PC-9 (cell line): ENCODE data around the gene MIB1. TPM values are rescaled to one million over a fixed set of nuclear protein-coding genes. Genes with fewer than 3 reads are reported as not detected.

ENCODE experiments used
- BruUV-seq: library from RNA; stranded (reverse); fragments of 400-500 nt; replicated peaks from 2 replicates; lab custom pipeline; 2021; lab: Mats Ljungman, UMichigan
- CTCF ChIA-PET: fragments of 300-600 bp; sonication (Branson Sonifier 250); formaldehyde crosslinking; loops from one replicate; lab custom pipeline; 2022; ENCODE audit warnings: antibody characterized with exemption; lab: Charles Lee
- POLR2A ChIA-PET: fragments of 300-600 bp; sonication (Branson Sonifier 250); formaldehyde crosslinking; loops from one replicate; lab custom pipeline; 2022; ENCODE audit warnings: antibody characterized with exemption; ENCODE audit not compliant: unreplicated experiment; lab: Charles Lee
- DNase-seq, 2 experiments: peaks; one replicate each; pipeline versions ENCODE4 v3.0.0 to v3.0.0-alpha.2; 2015 to 2022; ENCODE audit warnings: mixed read lengths in 1 of 2
- H2AFZ ChIP-seq: fragments of 200-600 bp; sonication (generic); 2 replicates; pipeline ENCODE4 v1.8.1; 2017; ENCODE audit warnings: antibody characterized with exemption
- H3F3A ChIP-seq: fragments of 200-600 bp; sonication (generic); 2 replicates; pipeline ENCODE4 v1.8.1; 2017; ENCODE audit warnings: antibody characterized with exemption, mild to moderate bottlenecking, low read depth; ENCODE audit not compliant: insufficient read depth
- H3K27ac ChIP-seq: fragments of 200-600 bp; sonication (generic); 2 replicates; pipeline ENCODE4 v1.6.1; 2016; ENCODE audit warnings: mixed run types
- H3K27me3 ChIP-seq: fragments of 200-600 bp; sonication (generic); 2 replicates; pipeline ENCODE4 v1.6.1; 2016; ENCODE audit warnings: low read depth, mixed run types; ENCODE audit not compliant: insufficient read depth
- H3K36me3 ChIP-seq: fragments of 200-600 bp; sonication (generic); 2 replicates; pipeline ENCODE4 v1.6.1; 2016; ENCODE audit warnings: low read depth, mixed run types
- H3K4me1 ChIP-seq: fragments of 200-600 bp; sonication (generic); replicated peaks from 2 replicates; pipeline ENCODE4 v1.6.1; 2016; ENCODE audit warnings: mixed run types; ENCODE audit not compliant: insufficient read depth
- H3K4me2 ChIP-seq: fragments of 200-600 bp; sonication (generic); 2 replicates; pipeline ENCODE4 v1.6.1; 2017; ENCODE audit warnings: mixed run types
- H3K4me3 ChIP-seq: fragments of 200-600 bp; sonication (generic); 2 replicates; pipeline ENCODE4 v1.6.1; 2016; ENCODE audit warnings: mixed run types
- H3K79me2 ChIP-seq: fragments of 200-600 bp; sonication (generic); 2 replicates; pipeline ENCODE4 v1.6.1; 2017; ENCODE audit warnings: low read depth, mixed run types
- H3K9me2 ChIP-seq: fragments of 200-600 bp; sonication (generic); 2 replicates; pipeline ENCODE4 v1.8.1; 2017; ENCODE audit warnings: mild to moderate bottlenecking; ENCODE audit not compliant: insufficient read depth
- H3K9me3 ChIP-seq: fragments of 200-600 bp; sonication (generic); 2 replicates; pipeline ENCODE4 v1.8.1; 2016; ENCODE audit warnings: low read depth; ENCODE audit not compliant: insufficient read depth
- H4K20me1 ChIP-seq: fragments of 200-600 bp; sonication (generic); 2 replicates; pipeline ENCODE4 v1.8.1; 2017; ENCODE audit not compliant: insufficient read depth
- EZH2 ChIP-seq: fragments of 200-600 bp; sonication (generic); IDR thresholded peaks from 2 replicates; pipeline ENCODE4 v1.8.0; 2017; ENCODE audit warnings: antibody characterized with exemption, low read depth
- intact Hi-C: fragments of 100-400 bp; cut with micrococcal nuclease; formaldehyde crosslinking; loops from one replicate; pipeline ENCODE4 v1.10.0; 2022; ENCODE audit not compliant: unreplicated experiment
- total RNA-seq: library from RNA; stranded (reverse); gene quantifications from 2 replicates; pipeline ENCODE4 v1.2.3, GENCODE V29; 2021
- TF ChIP-seq, protein P1 (sequence below): fragments of 200-600 bp; sonication (generic); conservative IDR thresholded peaks from 2 replicates; pipeline ENCODE4 v1.6.1; 2017; ENCODE audit warnings: mixed run types, antibody characterized with exemption, mild to moderate bottlenecking, moderate library complexity

MIB1 gene
- total RNA-seq, 1 experiment from 2014 or later = 40.1 TPM

DNA sequence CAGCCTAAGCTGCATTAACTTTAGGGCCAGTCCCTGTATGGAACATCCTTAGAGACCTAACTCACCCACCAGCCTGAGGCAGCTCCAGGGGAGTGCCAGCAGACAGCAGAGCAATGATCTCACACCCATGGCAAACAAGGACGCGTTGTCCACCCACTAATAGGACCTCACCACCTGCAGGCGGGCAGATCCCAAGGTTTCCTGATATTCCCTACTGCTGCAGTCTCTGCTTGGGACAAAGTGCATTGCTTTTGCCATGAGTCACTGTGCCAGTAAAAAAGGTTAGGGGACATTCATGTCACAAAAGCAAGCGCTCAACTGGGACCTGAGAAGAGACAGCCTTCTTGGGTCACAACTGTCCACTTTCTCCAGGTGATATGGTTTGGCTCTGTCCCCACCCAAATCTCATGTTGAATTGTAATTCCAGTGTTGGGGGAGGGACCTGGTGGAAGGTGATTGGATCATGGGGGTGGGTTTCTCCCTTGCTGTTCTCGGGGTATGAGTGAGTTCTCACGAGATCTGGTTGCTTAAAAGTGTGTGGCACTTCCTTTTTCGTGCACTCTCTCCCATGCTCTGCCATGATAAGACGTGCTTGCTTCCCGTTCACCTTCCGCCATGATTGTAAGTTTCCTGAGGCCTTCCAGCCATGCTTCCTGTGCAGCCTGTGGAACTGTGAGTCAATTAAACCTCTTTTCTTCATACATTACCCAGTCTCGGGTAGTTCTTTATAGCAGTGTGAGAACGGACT lies 160.2 kb downstream of the MIB1 start:
- no peaks in the 10 kb centered on the region for H3F3A ChIP-seq
- H3K27ac ChIP-seq = no peak overlapping the region
- no peak overlapping the region for H3K4me3 ChIP-seq
- no TSS peak for BruUV-seq
- no peaks in the 10 kb centered on the region for H3K27me3 ChIP-seq
- ChIA-PET POLR2A (no interaction called here), CTCF (no interaction called here)
- H3K36me3 ChIP-seq = no peaks in the 10 kb centered on the region
- no peaks in the 10 kb centered on the region for H3K9me2 ChIP-seq
- H3K4me1 ChIP-seq = no peaks in the 10 kb centered on the region
- no peak overlapping the region for H3K4me2 ChIP-seq
- no peaks in the 10 kb centered on the region for H3K9me3 ChIP-seq
- H3K79me2 ChIP-seq = no peaks in the 10 kb centered on the region
- no peak overlapping the region for H2AFZ ChIP-seq
- no peak for DNase-seq
- intact Hi-C loops = no loop called here
- H4K20me1 ChIP-seq = no peaks in the 10 kb centered on the region
- no peak for TF ChIP-seq EZH2
- TF ChIP-seq, protein P1, sequence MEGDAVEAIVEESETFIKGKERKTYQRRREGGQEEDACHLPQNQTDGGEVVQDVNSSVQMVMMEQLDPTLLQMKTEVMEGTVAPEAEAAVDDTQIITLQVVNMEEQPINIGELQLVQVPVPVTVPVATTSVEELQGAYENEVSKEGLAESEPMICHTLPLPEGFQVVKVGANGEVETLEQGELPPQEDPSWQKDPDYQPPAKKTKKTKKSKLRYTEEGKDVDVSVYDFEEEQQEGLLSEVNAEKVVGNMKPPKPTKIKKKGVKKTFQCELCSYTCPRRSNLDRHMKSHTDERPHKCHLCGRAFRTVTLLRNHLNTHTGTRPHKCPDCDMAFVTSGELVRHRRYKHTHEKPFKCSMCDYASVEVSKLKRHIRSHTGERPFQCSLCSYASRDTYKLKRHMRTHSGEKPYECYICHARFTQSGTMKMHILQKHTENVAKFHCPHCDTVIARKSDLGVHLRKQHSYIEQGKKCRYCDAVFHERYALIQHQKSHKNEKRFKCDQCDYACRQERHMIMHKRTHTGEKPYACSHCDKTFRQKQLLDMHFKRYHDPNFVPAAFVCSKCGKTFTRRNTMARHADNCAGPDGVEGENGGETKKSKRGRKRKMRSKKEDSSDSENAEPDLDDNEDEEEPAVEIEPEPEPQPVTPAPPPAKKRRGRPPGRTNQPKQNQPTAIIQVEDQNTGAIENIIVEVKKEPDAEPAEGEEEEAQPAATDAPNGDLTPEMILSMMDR = no peak

GRCh38 chr18:21901423-21901945 lies 160.9 kb downstream of the MIB1 start:
- H3K4me3 ChIP-seq = no peak overlapping the region
- POLR2A ChIA-PET = no interaction called here
- TF ChIP-seq EZH2 = no peak
- TF ChIP-seq, protein P1 = no peak
- H3K79me2 ChIP-seq = no peaks in the 10 kb centered on the region
- H3K27me3 ChIP-seq = no peaks in the 10 kb centered on the region
- no peak overlapping the region for H2AFZ ChIP-seq
- H4K20me1 ChIP-seq = no peaks in the 10 kb centered on the region
- intact Hi-C loops = no loop called here
- no peaks in the 10 kb centered on the region for H3K9me2 ChIP-seq
- no peaks in the 10 kb centered on the region for H3K9me3 ChIP-seq
- CTCF ChIA-PET = no interaction called here
- no peak overlapping the region for H3K27ac ChIP-seq
- DNase-seq = no peak
- H3K4me1 ChIP-seq = no peaks in the 10 kb centered on the region
- BruUV-seq = no TSS peak
- H3K36me3 ChIP-seq = no peaks in the 10 kb centered on the region
- H3F3A ChIP-seq = no peaks in the 10 kb centered on the region
- no peak overlapping the region for H3K4me2 ChIP-seq

GRCh38 chr18:21903709-21904108 lies 163.1 kb downstream of the MIB1 start:
- CTCF ChIA-PET = interaction anchor here (0.6 kb wide), 1 partner anchor 263 kb away, joined by 3 read pairs; no protein-coding TSS in a partner anchor
- POLR2A ChIA-PET = no interaction called here

More at GRCh38 chr18:21903709-21904108, 163.1 kb downstream of the MIB1 start:
- H3K4me1 ChIP-seq = no peaks in the 10 kb centered on the region
- BruUV-seq = no TSS peak
- no peaks in the 10 kb centered on the region for H3K9me3 ChIP-seq
- H3K36me3 ChIP-seq = no peaks in the 10 kb centered on the region
- no peaks in the 10 kb centered on the region for H3K9me2 ChIP-seq
- H3K79me2 ChIP-seq = no peaks in the 10 kb centered on the region
- no peaks in the 10 kb centered on the region for H3F3A ChIP-seq
- no peaks in the 10 kb centered on the region for H3K27me3 ChIP-seq
- TF ChIP-seq EZH2 = no peak
- TF ChIP-seq, protein P1 = no peak
- no peak overlapping the region for H3K27ac ChIP-seq
- no peak for DNase-seq
- intact Hi-C loops = no loop called here
- no peaks in the 10 kb centered on the region for H4K20me1 ChIP-seq
- no peak overlapping the region for H3K4me3 ChIP-seq
- H2AFZ ChIP-seq = no peak overlapping the region
- no peak overlapping the region for H3K4me2 ChIP-seq
